Right lobe of liver (tissue), 4 donors: ENCODE results near the gene PPP1R2.

ENCODE experiments used
- POLR2A ChIP-seq: fragments of 450-650 bp; IDR thresholded peaks from one replicate; pipeline ENCODE4 v1.6.1; 2017; ENCODE audit warnings: antibody characterized with exemption, mild to moderate bottlenecking
- TF ChIP-seq, protein P1 (sequence below), 4 donors: fragments of 200-600 bp in 3 of 4; fragments of 450-650 bp in 1 of 4; IDR thresholded peaks; one replicate each; pipeline versions ENCODE4 v1.5.1 to v1.8.0; 2016 to 2022; ENCODE audit warnings: antibody characterized with exemption in 4 of 4, mild to moderate bottlenecking in 2 of 4
- donor health status: DM: no; HTN: no; CAD: no.
- donor health status: DM: no; HTN: no; CAD: no.
- donor health status: DM: no; HTN: yes; CAD: no.

- TF ChIP-seq, protein P1, sequence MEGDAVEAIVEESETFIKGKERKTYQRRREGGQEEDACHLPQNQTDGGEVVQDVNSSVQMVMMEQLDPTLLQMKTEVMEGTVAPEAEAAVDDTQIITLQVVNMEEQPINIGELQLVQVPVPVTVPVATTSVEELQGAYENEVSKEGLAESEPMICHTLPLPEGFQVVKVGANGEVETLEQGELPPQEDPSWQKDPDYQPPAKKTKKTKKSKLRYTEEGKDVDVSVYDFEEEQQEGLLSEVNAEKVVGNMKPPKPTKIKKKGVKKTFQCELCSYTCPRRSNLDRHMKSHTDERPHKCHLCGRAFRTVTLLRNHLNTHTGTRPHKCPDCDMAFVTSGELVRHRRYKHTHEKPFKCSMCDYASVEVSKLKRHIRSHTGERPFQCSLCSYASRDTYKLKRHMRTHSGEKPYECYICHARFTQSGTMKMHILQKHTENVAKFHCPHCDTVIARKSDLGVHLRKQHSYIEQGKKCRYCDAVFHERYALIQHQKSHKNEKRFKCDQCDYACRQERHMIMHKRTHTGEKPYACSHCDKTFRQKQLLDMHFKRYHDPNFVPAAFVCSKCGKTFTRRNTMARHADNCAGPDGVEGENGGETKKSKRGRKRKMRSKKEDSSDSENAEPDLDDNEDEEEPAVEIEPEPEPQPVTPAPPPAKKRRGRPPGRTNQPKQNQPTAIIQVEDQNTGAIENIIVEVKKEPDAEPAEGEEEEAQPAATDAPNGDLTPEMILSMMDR (IDR thresholded peaks at IDR 0.05) = no peak
- no peak for TF ChIP-seq POLR2A
Observed at GRCh38 chr3:195557322-195557721, 14.2 kb upstream of the PPP1R2 start.
